Measurements from ENCODE around the gene PAFAH1B2.

DNA sequence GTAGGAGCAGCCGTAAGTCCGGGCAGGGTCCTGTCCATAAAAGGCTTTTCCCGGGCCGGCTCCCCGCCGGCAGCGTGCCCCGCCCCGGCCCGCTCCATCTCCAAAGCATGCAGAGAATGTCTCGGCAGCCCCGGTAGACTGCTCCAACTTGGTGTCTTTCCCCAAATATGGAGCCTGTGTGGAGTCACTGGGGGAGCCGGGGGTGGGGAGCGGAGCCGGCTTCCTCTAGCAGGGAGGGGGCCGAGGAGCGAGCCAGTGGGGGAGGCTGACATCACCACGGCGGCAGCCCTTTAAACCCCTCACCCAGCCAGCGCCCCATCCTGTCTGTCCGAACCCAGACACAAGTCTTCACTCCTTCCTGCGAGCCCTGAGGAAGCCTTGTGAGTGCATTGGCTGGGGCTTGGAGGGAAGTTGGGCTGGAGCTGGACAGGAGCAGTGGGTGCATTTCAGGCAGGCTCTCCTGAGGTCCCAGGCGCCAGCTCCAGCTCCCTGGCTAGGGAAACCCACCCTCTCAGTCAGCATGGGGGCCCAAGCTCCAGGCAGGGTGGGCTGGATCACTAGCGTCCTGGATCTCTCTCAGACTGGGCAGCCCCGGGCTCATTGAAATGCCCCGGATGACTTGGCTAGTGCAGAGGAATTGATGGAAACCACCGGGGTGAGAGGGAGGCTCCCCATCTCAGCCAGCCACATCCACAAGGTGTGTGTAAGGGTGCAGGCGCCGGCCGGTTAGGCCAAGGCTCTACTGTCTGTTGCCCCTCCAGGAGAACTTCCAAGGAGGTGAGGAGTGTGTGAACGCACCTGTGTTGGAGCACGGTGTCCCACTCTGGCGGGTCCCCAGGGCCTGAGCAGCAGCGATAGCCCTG, 55.2 kb downstream of the PAFAH1B2 start, which contains the start of gene TAGLN:
- TF ChIP-seq CTCF (IDR thresholded peaks at IDR 0.05; ENCODE audit: low read depth, low read length, poor library complexity, severe bottlenecking) (no peak), EZH2phosphoT487 (IDR thresholded peaks at IDR 0.05; ENCODE audit: borderline replicate concordance, low read length) (no peak)
